ENCODE results near the gene ZNF500.

ZNF500 gene

GRCh38 chr16:4768549-4769305, 1.8 kb upstream of the ZNF500 start:
- peak; percentile 67 for DNase-seq

GRCh38 chr16:4767872-4768548, 1.0 kb upstream of the ZNF500 start:
- no peak for DNase-seq

DNA sequence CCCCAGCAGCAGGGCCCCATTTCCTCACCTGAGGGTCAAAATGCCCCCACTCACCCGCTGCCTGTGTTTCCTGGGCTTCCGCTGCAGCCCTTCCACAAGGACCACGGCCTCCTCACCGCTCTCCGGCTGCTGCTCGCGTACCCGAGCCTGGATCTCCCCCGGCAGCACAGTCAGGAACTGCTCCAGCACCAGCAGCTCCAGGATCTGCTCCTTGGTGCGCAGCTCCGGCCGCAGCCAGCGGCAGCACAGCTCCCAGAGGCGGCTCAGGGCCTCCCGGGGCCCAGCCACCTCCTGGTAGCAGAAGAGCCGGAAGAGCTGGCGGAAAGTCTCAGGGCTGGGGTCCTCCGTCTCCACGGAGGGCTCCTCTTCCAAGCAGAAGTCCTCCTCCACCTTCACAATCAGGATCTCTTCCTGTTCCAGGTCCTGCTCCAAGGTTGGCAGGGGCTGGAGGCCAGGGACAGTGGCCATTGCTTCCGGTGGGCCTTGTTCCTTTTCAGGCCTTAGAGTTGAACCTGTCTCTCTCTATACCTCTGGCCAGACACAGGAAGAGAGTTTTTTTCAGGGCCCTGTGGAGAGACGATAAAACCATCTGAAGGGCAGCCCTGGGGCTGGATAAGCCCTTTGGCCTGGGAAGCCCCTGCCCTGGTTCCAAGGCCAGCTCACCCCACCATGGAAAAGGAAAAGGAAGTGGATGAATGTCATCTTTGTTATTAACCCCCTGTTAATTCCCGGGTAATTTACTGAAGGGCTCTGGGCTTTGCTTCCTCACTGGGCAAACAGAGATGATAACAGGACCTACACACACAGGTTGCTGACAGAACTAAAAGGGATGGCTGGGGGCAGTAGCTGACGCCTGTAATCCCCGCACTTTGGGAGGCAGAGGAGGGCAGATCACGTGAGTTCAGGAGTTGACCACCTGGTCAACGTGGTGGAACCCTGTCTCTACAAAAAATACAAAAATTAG, 1.2 kb downstream of the ZNF500 start:
- no peak for DNase-seq

GRCh38 chr16:4763791-4764190, 3.2 kb downstream of the ZNF500 start:
- no peak for DNase-seq

DNA sequence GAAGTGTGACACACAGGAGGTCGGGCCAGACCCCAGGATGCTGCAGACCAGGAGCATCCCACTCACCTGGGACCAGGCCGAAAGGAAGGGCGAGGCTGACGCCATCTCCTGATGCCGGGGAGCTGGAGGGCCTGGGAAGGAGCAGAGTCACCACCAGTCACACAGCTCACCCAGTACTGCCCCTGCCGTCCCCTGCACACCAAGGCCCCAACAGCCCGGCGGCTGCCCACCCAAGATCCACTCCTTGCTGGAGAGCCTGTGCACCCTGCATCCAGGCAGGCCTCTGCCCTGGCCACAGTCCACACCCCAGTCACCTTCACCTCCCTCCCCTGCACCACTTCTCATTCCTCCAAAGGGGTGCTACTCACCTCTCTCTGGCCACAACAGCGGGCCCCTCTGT, 4.8 kb downstream of the ZNF500 start:
- no peak for DNase-seq

DNA sequence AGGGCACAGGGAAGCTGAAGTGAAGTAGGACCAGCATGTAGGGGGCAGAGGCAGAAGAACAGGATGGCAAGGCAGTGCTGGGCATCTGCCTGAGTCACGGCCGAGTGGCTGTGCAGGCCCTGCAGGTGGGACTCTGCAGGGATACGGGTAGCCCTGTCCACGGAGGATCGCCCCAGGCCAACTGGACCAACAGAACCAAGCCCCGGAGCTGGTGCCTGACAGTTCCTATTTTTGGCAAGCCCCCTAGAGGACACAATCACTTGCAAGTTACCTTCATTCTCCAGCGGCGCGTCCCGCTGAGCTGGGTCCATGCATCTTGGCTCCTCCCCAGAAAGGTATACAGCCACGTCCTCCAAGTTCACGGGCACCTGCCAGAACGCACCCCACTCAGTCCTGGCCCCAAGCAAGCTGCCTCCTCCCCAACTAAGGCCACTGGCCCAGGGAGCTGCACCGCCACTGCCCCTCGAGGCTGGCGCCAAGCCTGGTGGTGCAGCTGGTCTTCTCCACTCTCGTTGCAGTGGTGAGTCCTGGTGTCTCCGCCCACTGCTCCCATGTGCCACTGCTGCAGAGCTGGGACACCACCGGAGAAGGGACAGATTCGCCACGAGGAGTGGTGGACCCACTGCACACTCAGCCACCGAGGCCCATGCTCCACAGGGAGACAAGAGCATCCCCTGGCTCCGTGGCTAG, 6.6 kb downstream of the ZNF500 start:
- DNase-seq: no peak

DNA sequence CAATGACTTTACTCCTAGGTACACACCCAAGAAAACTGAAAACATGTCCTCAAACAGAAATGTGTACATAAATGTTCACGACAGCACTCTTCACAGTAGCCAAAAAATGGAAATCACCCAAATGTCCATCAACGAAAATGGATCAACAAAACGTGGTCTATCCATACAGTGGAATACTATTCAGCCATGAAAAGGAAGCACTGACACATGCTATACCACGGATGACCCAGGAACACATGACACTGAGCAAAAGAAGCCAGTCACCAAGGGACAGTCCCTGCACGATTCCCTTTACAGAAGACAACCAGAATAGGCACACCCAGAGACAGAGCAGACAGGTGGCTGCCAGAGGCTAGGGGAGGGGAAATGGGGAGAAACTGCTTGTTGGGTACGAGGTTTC, 11.3 kb downstream of the ZNF500 start:
- DNase-seq: no peak

DNA sequence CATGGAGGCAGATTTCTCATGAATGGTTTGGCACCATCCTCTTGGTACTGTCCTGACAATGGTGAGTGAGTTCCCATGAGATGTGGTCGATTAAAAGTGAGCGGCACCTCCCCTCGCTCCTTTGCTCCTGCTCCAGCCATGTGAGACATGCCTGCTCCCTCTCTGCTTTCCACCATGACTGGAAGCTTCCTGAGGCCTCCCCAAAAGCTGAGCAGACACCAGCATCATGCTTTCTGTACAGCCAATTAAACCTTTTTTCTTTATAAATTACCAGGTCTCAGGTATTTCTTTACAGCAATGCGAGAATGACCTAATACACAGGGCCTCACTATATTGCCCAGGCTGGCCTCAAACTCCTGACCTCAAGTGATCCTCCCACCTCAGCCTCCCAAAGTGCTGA, 12.1 kb downstream of the ZNF500 start:
- no peak for DNase-seq

DNA sequence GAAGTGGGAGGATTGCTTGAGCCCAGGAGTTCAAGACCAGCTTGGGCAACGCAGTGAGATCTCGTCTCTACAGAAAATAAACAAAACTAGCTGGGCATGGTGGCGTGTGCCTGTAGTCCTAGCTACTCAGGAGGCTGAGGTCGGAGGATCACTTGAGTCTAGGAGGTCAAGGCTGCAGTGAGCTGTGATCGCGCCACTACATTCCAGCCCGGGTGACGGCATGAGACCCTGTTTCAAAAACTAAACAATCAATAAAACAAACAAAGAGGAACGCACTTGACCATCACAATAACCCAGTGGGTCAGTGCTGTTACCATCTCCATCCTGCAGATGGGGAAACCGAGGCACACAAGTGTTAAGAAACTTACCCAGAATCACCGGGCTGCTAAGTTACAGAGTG, 13.7 kb downstream of the ZNF500 start:
- DNase-seq: no peak

GRCh38 chr16:4752351-4753100, 14.4 kb downstream of the ZNF500 start:
- DNase-seq: no peak

DNA sequence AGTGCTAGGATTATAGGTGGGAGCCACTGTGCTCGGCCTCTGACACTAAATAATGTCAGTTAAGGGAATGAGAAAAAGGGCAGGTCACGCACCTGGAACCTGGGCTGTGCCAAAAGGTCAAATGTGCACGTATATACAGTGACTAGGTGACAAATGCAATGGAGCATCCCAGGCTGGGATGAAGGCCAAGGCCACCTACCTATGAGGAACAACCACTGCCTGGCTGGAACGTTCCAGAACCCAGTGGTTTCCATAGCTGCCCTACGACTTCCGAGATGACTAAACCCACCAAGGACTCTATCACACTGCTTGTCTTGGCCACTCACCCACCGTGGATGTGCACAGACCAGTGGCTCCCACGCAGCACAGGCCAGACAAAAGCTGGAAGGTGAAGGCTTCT, 16.1 kb downstream of the ZNF500 start:
- no peak for DNase-seq

- no peak for DNase-seq
These were observed 17.2 kb downstream of the ZNF500 start for GRCh38 chr16:4749700-4750257.

DNA sequence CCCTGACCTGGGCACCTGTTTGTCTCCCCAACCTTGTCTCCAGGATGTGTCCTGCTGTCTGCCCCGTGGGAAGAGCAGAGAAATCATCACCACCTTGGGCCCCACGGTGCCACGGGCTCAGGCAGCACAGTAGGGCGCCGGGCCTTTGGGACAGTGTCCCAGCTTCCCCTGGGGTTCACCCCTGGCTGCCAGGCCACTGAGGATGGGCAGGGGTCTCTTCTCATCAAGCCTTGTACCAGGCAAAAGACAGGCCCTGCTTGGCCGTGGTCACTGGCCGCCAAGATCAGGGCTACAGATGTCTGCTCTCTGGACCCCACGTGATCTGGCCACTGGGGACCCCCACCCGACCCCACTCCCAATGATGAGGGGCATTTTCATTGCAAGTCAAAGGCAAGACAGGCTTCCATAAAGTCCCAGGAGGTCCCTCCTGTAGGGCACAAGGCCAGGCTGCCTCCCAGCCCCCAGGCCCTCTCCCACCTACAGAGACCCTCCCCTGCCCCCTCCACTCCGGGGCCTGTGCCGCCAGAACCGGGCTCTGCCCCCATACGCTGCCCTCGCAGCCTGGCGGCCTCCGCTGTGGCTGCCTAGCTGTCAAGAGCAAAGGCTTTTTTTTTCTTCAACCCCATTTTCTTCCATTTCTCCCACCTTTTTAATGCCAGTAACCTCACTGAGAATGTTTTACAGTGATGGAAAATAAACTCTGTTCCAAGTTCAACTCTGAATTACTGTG, 18.1 kb downstream of the ZNF500 start:
- DNase-seq: no peak

DNA sequence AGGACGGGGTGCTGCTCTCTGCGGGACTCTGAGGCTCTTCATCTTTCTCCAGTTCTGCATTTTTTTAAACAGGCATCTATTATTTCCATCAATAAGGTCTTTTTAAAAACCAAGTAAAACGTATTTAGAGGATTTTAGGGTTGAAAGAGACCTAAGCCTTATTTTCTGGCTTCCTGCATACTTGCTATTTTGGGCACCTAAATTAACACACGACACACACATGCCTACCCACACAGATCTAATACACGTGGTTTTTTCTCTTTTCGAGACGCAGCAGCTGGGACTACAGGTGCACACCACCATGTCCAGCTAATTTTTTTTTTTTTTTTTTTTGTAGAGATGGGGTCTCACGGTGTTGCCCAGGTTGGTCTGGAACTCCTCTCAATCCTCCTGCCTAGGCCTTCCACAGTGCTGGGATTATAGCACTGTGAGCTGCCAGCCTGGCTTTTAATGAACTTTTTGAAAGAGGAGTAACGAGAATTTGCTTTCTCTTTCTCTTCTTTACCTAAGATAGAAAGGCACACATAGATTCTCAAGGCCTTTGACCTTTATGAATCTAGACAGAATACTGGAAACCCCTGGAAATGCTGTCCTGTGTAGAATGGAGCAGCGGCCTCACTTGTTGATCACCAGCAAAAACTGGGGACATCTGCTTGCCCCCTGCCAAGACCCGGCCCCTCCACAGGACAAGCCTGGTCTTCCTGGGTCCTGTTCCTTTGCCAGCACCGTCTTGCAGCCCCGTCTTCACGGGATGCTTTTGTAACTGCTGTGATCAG, 18.9 kb downstream of the ZNF500 start:
- DNase-seq: no peak

- DNase-seq: no peak
These were observed 19.9 kb downstream of the ZNF500 start for GRCh38 chr16:4746991-4747574.

- no peak for DNase-seq
These were observed 20.7 kb downstream of the ZNF500 start for GRCh38 chr16:4746215-4746614.

DNA sequence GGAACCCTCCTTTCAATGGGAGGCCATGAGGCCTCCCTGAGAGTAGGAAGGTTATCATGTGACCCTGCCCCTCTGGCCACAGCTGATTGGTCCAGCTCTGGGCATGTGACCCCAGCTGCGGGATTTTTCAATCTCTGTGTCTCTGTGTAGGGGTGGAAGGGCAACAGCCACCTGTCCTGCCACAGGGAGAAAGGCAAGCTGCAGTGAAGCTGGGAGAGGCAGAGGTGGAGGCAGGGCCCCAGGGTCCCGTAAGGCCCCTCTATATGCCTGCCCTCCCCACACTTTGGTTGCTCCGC, 21.7 kb downstream of the ZNF500 start:
- no peak for DNase-seq

DNA sequence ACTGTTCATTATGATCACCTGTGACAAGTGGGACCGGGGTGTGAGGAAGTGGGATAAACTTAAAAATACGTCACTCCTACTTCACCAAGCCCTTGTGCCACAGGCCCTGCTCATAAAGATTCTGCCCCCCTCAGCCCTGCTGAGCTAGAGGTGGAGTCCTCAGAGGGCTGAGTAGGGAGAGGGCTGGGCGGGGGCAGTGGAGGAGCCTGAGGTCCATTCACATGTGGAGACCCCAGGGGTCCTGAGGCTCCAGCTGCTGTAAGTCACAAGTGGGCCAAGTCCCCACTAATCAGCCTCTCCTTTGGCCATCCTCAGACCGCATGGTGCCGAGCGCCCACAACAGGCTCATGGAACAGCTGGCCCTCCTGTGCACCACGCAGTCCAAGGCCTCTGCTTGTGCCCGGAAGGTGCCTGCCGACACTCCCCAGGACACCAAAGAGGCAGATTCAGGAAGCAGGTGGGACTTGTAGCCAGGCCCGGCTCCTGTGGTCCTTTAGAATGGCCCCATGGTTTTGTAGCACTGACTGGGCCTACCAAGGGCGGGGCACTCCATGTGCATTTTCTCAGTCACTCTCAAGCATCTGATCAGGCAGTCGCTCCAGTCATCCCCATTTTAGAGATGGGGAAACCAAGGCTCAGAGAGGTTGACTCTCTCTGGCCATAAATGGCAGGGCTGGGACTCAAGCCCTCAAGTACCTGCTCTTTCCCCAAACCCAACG, 22.2 kb downstream of the ZNF500 start:
- no peak for DNase-seq

DNA sequence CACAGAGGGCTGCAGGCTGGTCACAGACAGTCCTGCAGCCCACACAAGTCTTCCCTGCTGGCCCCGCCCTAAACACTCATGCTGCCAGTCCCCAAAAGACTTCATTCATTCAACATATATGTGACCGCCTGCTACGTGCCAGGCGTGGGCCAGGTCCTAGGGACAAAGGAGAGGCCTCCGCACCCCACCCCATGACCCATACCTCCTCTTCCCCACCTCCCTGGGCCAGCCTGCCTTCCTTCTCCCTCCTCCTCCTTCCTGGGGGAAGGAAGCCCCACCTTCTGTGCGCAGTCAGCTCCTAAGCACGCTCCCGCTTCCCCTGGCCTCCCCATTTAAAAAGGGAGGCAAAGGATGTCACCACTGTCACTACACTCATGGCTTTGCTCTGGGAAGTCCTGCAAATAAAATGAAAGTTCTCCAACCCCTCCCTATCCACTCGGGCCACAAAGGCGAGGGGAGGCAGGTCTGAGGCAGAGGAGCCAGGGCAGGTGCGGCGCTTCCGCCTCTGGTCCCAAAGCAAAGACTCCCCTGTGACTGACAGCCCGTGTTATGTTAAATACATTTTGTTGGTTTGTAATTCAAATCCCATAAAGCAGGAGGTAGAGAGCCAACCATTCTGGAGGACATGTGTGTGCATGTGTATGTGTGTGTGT, 23.6 kb downstream of the ZNF500 start:
- no peak for DNase-seq

Measured in NCI-H1436 treated with DMSO at 0.1 percent for 48 hours (cell line).